Loucy (cell line): ENCODE data around the gene C1QTNF9B.

Experiments used
- CTCF ChIP-seq: fragments of 200-600 bp; sonication (generic); conservative IDR thresholded peaks from 2 replicates; pipeline ENCODE4 v1.5.1; 2014; ENCODE audit warnings: mild to moderate bottlenecking, antibody characterized with exemption, low read length
- EZH2phosphoT487 ChIP-seq: fragments of 200-600 bp; IDR thresholded peaks from 2 replicates; pipeline ENCODE4 v1.6.1; 2018; ENCODE audit warnings: antibody characterized with exemption, mild to moderate bottlenecking, moderate library complexity, borderline replicate concordance

GRCh38 chr13:23905766-23906165 lies 8.5 kb upstream of the C1QTNF9B start:
- TF ChIP-seq CTCF (no peak), EZH2phosphoT487 (no peak)
